HG03342 (cell line): ENCODE data around the gene GPC5.
"Not testable (repeated sequence)": the region's sequence is repeated elsewhere in the genome, so short reads cannot be mapped to it uniquely, and the experiment has no call there.

Experiments
- ATAC-seq: cut with Tn5 transposase; IDR thresholded peaks from one replicate; pipeline ENCODE4 v1.9.1; 2021; ENCODE audit warnings: mild to moderate bottlenecking, moderate library complexity; ENCODE audit not compliant: unreplicated experiment

GPC5 gene

GRCh38 chr13:92224052-92224821, 825.8 kb downstream of the GPC5 start:
- ATAC-seq = no peak

DNA sequence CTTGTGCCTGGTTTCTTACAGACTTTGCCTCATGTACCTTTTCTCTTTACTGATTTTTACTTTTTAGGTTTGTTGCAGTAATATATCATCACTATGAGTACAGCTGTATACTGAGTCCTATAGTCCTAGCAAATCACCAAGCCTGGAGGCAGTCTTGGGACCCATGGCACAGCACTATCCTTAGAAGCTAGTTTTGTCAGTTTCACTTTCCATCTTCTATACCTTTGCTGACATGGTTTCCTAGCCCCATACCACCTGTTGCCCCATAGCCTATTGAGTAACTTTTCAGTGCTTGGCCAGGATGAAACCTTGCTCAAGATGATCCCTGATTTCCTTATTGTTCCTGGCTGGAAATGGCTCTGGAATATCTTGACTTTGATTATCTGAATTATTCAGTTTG, 826.4 kb downstream of the GPC5 start:
- ATAC-seq = no peak

DNA sequence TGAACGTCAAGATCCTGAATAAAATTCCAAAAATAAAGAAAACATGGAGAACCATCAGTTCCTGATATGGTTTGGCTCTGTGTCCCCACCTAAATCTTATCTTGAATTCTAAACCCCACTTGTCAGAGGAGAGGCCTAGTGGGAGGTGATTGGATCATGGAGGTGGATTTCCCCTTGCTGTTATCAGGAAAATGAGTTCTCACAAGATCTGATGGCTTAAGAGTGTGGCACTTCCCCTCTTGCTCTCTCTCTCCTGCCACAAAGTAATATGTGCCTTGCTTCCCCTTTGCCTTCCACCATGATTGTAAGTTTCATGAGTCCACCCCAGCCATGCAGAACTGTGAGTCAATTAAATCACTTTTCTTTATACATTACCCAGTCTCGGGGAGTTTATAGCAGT, 827.4 kb downstream of the GPC5 start:
- no peak for ATAC-seq

DNA sequence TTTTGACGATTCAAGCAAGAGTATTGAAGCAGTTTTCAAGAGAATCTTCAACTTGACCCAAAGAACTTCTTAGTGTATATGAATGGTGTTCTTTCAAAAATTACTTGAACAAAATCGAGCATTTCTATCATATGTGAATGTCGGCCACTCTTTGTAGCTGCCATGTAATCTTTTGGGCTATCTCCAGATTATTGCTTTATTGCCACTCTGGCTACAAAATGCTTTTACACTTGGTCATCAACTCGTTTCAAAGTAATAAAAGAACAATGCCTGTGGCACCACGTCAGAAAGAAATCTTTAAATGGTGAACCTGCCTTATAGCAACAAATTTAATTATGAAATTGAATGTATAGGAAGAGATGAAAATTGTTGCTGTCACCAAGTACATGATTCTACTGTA, 834.5 kb downstream of the GPC5 start:
- ATAC-seq = no peak

GRCh38 chr13:92251671-92252210, 853.3 kb downstream of the GPC5 start:
- ATAC-seq = no peak

GRCh38 chr13:92255526-92255925, 857.1 kb downstream of the GPC5 start:
- no peak for ATAC-seq

DNA sequence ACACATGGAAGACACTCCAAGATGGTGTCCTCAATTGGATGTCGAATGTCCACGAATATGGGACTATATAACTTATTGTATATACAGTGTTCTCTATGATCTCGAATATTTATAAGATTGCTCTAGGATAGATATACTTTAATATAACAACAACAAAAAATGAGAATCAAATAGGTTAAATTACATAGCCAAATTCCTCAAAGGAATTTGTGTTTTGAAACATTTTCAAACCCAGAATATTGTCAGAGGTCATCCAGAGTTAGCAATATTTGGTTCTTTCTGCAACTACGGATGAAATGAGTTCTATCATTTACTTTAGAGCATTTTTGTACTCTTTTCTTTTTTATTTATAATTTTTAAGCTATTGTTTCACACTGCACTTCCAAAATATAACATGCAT, 857.8 kb downstream of the GPC5 start:
- no peak for ATAC-seq

- ATAC-seq = no peak
Measured at GRCh38 chr13:92259046-92259445, 860.6 kb downstream of the GPC5 start.

DNA sequence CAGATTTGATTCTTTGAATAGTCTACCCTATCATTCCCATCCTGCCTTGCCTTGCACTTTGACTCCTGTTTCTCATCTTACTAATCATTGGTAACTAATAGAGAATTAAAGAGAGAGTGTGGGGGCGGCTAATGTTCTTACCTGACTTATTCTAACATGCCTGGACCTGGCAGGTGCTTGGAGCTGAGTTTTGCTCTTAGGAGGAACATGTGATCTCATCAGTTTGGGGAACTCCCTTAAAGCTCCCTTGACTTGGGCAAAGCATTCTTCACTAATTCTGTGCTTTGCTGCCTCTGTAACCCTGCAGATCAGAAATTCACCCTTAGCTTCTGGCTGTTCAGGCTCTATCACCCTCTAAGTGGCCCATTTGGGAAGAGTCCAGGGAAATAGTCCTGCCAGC, 861.1 kb downstream of the GPC5 start:
- ATAC-seq = no peak

DNA sequence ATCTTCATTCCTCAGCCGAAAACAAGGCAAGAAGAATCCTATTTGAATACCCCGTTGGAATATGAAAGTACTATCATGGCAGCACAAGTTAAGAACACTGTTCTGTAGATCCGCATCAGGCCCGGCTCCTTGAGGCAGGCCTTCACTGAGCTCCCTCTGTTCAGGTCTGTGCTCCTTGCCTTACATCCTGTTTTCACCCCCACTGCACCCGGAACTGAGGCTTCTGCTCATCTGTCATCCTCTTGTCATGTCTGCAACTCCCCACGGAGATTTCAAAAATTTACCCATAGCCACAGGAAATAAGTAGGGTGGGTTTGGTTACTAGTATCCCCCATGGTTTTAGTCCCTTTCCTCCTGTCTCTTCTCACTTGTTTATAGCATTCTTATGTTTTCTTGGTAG, 861.9 kb downstream of the GPC5 start:
- no peak for ATAC-seq

DNA sequence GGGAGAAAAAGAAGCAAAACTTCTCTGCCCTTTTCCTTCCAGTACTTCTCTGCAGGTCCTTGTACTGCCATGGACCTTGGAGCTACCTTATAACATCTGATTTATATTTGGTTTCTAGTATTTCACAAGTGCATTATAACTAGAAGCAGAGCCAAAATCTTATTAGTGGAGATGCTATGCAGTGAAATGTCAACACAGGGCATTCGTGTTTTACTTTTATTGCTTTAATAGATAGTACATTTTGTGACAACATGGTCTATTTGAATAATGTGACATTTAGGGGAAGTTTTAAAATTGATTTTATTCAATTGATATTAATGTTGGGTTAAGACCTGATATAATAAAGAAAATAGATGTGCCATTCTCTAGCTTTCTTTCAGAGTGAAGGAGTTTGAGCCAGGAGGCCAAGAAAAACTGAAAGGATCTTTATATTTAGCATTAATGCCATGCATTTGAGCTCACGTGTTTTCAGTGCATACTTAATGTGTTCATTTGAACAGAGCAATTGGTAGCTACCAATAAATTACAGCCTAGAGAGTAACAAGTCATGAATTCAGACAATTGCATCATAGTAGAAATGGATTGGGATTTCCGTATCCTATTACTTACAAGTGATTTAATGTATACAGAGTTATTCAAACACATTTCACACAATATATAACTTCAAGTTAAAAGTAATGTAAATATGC, 863.8 kb downstream of the GPC5 start:
- ATAC-seq = no peak

- ATAC-seq = no peak
Measured at GRCh38 chr13:92265408-92265807, 867.0 kb downstream of the GPC5 start.

GRCh38 chr13:92270990-92271389, 872.6 kb downstream of the GPC5 start:
- no peak for ATAC-seq

DNA sequence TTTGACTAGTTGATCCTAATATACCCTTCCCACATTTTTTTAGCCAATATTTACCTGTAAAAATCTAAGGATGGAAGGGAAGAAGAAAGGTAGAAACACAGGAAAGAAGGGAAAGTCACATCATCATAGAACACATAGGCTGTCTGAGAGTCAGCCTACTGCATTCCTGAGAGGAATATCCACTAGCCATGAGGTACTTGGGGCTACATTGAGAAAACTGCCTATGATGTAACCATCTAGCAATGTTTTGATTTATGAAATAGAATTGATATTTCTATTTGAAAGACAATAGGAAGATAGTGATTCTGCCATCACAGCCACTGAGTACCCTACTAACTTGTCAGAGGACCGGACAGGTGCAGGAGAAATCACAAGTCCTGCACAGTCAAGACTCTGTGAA, 873.8 kb downstream of the GPC5 start:
- no peak for ATAC-seq

- ATAC-seq = not testable (repeated sequence)
Measured at GRCh38 chr13:92280986-92281385, 882.6 kb downstream of the GPC5 start.

DNA sequence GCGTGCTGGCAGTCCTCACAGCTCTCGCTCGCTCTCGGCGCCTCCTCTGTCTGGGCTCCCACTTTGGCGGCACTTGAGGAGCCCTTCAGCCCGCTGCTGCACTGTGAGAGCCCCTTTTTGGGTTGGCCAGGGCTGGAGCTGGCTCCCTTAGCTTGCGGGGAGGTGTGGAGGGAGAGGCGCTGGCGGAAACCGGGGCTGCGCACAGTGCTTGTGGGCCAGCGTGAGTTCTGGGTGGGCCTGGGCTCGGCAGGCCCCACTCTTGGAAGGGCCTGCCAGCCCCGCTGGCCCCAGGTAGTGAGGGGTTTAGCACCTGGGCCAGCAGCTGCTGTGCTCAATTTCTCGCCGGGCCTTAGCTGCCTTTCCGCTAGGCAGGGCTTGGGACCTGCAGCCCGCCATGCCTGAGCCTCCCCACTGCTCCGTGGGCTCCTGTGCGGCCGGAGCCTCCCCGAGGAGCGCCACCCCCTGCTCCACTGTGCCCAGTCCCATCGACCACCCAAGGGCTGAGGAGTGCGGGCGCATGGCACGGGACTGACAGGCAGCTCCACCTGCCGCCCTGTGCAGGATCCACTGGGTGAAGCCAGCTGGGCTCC, 892.4 kb downstream of the GPC5 start:
- not testable (repeated sequence) for ATAC-seq

DNA sequence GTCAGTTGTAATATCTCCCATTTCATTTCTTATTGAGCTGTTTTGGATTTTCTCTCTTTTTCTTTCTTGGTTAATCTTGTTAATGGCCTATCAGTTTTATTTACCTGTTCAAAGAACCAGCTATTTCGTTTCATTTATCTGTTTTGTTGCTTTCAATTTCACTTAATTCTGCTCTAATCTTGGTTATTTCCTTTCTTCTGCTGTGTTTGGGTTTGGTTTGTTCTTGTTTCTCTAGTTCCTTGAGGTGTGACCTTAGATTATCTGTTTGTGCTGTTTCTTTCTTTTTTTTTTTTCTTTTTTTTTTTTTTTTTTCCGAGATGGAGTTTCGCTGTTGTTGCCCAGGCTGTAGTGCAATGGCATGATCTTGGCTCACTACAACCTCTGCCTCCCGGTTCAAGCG, 896.1 kb downstream of the GPC5 start:
- not testable (repeated sequence) for ATAC-seq

DNA sequence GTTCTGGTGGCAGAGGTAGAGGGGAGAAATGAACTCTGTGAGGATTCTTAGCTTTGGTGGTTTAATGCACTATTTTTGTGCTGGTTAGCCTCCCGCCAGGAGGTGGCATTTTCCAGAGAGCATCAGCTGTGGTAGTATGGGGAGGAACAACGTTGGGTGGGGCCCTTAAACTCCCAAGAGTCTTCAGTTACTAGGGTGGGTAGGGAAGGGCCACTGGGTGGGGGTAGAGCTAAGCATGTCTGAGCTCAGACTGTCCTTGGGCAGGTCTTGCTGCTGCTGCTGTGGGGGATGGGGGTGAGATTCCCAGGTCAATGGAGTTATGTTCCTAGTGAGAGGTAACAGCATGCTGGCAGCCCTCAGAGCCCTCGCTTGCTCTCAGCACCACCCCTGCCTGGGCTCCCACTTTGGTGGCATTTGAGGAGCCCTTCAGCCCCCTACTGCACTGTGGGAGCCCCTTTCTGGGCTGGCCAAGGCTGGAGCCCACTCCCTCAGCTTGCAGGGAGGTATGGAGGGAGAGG, 897.8 kb downstream of the GPC5 start:
- not testable (repeated sequence) for ATAC-seq

DNA sequence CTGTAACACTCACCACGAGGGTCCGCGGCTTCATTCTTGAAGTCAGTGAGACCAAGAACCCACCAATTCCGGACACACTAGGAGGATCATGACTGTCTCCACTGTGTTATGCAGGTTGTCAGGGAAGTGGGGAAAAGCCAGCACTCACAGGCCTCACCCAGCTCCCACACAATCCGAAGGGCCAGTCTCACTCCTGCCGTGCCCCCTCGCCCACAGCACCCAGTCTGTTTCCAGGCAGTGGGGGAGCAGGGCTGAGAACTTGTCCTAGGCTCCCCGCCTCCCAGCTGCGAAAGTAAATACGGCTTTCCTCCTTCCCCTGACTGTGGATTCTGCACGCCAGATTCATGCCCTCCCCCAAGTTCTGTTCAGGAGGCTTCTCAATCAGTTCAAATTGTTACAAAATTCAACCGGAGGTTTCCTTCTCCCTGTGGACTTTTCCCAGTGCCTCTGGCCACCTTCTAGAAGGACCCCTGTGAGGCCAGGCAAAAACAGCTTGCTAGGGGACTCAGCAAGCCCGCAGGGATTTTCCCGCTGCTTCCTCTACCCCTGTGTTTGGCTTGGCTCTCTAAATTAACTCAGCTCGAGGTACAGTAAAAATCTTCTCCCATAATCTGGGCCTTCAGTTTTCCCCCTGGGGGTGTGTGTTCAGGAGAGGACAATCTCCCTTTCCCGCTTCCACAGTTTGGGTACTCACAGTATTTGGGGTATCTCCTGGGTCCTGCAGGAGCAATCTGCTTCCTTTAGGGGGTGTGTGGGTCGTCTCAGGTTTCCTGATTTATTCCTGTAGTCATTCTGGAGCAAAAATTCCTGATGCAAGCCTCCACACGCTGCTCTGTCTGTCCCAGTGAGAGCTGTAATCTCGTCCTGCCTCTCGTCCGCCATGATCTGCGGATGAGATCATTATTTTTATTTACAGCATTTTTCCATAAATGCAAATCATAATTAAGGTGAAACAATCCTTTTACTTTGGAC, 899.8 kb downstream of the GPC5 start:
- ATAC-seq = no peak

- ATAC-seq = no peak
Measured at GRCh38 chr13:92300651-92301050, 902.2 kb downstream of the GPC5 start.
